DMS153 treated with DMSO at 0.1 percent for 48 hours (cell line): ENCODE results near the gene USP20.

Experiments used
- DNase-seq: peaks from one replicate; lab custom pipeline; 2025; ENCODE audit not compliant: unreplicated experiment; lab: John Stamatoyannopoulos, UW

USP20 gene

DNA sequence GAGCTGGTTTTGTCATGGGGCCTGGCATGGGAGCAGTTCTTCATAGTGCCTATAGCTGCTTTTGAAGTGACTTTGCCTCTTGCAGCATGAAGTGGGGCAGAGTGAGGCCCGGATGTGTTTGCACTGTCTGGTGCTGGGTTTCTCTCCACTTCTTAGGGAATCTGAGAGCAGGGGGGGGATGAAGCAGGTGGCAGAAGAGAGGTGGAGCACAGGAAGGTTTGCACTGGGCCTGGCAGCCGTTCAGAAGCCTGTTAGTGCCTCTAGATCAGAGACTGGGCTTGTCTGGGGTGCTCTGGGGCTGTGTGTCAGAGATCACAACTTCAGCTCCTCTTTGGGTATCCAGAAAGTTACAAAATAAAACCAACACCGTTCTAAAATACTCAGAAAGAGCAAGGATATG lies 18.4 kb downstream of the USP20 start:
- DNase-seq: no peak

- DNase-seq: no peak
Observed at GRCh38 chr9:129854588-129855110, 19.4 kb downstream of the USP20 start.

DNA sequence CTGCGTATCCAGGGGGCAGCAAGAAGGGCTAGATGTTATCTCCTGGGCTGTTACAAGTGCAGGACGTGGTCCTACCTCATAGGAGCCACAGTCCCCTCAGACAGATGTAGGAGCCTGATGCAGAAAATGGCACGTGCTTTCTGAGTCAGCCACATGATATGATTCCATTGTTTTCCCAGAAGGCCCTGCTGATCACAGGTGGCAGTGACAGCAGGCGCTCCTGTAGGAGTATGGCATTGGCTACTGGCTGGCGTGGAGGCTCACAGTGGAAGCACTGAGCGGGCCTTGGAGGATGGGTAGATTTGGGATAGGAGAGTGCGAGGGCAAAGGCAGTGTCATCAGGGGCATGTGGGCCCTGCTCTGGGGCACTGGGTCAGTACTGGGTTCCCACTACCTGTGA lies 21.9 kb downstream of the USP20 start:
- DNase-seq: no peak

- no peak for DNase-seq
Observed at GRCh38 chr9:129858167-129858962, 23.1 kb downstream of the USP20 start.

- DNase-seq: no peak
Observed at GRCh38 chr9:129860653-129861446, 25.6 kb downstream of the USP20 start.

GRCh38 chr9:129861447-129861827 lies 26.2 kb downstream of the USP20 start:
- no peak for DNase-seq

DNA sequence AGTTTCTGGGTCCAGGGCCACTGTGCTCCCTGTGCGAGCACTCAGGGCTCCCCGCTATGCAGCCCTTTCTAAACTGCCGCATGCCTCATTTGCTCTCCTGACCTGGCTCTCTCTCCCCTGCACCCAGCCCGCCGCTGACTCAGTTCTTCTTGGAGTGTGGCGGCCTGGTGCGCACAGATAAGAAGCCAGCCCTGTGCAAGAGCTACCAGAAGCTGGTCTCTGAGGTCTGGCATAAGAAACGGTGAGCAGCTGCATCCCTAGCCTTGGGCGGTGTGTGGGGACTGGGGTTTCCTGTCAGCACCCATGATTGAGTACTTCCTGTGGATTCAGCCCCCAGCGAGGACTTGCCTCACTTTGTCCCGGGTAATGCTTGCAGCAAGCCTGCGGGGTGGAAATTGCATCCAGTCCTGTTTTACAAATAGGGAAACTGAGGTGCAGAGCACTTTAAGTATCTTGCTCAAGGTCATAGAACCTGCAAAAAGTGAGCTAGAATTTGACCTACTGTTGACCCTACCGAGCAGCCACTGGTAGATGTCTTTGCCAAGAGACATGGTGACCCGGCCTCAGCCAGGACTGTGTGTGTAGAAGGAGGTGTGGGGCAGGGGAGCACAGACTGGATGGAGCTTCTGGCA lies 27.9 kb downstream of the USP20 start:
- no peak for DNase-seq

DNA sequence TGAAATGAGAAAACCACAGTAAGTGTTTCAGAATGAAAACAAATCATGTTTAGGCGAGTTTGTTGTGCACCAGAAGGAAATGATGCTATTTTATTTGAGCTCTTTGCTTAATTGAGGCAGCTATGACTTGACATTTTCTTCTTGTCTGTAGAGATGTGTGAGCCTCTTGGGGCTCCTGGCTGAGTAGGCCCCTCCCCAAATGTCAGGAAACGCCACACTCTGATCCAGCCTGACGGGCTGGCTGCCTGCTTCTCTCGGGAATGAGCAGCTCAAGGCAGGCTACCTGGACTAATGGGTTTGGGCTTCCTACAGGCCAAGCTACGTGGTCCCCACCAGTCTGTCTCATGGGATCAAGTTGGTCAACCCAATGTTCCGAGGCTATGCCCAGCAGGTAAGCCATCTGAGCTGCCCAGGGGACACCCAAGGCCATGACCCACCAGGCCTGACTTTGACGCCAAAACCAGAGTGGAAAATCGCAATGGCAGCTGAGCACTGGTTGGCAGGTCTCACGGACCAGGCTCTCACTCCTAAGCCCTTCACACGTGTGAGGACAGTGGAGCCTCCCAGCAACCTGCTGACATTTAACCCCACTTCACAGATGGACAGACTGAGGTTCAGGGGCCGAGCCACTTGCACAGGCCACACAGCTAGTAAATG lies 29.9 kb downstream of the USP20 start:
- no peak for DNase-seq

- no peak for DNase-seq
Observed at GRCh38 chr9:129865668-129866320, 30.5 kb downstream of the USP20 start.

- no peak for DNase-seq
Observed at GRCh38 chr9:129866394-129867135, 31.3 kb downstream of the USP20 start.

GRCh38 chr9:129867136-129868022 lies 32.1 kb downstream of the USP20 start:
- DNase-seq: no peak

DNA sequence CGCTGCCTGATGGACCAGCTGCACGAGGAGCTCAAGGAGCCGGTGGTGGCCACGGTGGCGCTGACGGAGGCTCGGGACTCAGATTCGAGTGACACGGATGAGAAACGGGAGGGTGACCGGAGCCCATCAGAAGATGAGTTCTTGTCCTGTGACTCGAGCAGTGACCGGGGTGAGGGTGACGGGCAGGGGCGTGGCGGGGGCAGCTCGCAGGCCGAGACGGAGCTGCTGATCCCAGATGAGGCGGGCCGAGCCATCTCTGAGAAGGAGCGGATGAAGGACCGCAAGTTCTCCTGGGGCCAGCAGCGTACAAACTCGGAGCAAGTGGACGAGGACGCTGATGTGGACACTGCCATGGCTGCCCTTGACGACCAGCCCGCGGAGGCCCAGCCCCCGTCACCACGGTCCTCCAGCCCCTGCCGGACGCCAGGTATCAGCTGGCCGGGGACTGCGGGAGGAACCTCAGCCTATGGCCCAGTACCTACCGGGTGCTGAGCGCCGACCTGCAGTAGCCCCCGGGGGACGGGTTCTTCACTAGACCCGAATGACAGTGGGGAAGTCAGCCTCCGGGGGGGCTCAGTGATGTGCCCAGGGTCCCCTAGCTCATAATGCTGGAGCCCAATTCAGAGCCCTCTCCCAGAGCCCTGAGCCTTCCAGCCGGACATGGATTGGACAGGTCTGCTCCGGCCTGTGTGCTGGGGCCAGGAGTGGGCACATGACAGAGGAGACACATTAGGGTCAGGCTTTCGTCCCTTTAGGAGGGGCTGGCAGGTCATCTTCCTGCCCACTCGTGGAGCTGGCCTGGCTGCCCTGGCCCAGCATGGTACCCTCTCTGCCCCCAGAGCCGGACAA lies 33.0 kb downstream of the USP20 start:
- DNase-seq: no peak

DNA sequence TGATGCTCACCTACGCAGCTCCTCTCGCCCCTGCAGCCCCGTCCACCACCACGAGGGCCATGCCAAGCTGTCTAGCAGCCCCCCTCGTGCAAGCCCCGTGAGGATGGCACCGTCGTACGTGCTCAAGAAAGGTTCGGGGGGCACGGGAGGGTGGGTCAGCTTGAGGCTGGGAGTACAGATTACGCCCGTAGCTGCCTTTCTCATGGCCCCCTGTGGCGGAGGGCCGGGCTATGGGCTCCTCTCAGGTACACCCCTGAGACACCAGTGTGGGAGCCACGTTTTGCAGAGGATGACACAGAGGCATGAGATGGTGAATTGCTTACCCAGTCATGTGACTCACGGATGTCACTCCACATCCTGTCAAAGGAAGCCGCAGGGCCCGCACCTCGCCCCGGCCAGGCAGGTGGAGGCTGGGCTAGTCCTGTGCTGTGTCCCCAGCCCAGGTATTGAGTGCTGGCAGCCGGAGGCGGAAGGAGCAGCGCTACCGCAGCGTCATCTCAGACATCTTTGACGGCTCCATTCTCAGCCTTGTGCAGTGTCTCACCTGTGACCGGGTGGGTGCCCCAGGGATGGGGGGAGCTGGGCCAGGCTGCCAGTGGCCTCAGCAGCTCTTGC lies 33.7 kb downstream of the USP20 start:
- no peak for DNase-seq

DNA sequence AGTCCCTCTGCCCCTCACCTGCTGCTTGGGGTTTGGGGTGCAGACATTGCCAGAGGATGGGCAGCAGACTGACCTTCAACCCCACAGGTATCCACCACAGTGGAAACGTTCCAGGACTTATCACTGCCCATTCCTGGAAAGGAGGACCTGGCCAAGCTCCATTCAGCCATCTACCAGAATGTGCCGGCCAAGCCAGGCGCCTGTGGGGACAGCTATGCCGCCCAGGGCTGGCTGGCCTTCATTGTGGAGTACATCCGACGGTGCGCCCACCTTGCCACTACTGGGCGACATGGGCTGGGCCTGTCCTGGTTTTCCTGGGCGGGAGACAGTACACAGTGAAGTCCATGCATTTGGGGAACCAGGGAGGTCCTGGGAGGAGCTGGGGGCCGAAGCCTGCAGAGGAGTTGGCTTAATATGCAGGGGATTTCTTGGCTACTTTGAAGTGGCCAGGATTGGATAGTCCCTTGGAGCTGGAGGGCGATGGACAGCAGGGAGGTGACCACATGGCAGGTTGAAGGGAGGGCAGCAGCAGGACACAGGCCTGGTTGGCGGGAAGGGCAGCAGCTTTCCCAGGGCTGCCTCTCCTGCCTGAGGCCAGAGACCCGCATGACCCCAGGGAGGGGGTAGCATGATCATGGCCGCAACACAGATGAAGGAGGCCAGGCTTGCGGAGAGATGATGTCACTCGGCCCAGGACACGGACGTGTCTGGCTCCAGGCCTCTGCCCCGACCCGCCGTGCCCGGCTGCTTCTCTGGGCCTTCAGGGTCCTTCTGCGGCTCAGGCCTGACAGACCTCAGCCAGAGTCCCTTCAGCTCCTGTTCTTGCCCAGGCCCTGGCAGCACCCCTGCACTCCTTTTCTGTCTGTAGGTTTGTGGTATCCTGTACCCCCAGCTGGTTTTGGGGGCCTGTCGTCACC lies 34.6 kb downstream of the USP20 start:
- no peak for DNase-seq

- no peak for DNase-seq
Observed at GRCh38 chr9:129871046-129871445, 35.8 kb downstream of the USP20 start.

DNA sequence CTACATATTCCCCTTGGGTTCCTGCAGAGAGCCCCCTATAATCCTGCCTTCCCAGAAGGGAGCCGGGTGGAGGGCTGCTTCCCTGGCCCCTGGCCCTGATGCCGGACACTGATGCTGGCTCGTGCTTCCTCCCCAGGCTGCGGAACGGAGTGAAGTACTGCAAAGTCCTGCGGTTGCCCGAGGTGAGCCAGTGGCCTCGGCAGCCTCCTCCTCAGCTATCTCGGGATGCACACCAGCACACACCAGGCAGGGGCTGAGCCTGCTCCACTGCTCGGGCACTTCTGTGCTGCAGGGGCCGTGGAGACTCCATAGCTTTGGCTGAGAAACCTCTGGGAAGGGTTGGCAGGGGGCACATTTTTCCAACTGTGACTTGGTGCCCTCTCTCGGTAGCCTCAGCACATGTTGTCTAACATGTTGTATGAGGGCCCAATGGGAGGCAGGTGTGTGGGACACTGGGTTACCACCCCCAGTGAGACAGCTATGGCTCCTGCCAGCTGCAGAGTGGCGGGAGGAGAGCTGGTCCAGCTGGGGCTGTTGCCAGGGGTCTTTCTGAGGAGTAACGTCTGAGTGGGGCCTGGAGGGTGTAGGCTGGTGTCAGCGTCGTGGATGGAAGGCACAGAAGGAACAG lies 38.4 kb downstream of the USP20 start:
- DNase-seq: no peak
